Astrocyte (in vitro differentiated cells and primary cell): ENCODE measurements around the gene MLH1. TPM values are rescaled to one million over a fixed set of nuclear protein-coding genes. Genes with fewer than 3 reads are reported as not detected.

Experiments
- DNase-seq: peaks from one replicate; pipeline ENCODE4 v3.0.0-alpha.2; 2010; ENCODE audit warnings: low read depth
- FAIRE-seq: peaks from 2 replicates; lab custom pipeline; 2011; peaks lifted over from hg19 to GRCh38; lab: Jason Lieb, UNC
- H2AFZ ChIP-seq: 2 replicates; pipeline ENCODE4 v1.6.0; 2012; ENCODE audit warnings: low read depth, low read length, inconsistent platforms
- H3K27ac ChIP-seq: 2 replicates; pipeline ENCODE4 v1.5.1; 2011; ENCODE audit warnings: low read depth, low read length, inconsistent platforms
- H3K27me3 ChIP-seq: 2 replicates; pipeline ENCODE4 v1.6.0; 2011; ENCODE audit warnings: low read length, inconsistent platforms; ENCODE audit not compliant: insufficient read depth
- H3K36me3 ChIP-seq: 2 replicates; pipeline ENCODE4 v1.5.1; 2011; ENCODE audit warnings: low read length, inconsistent platforms; ENCODE audit not compliant: insufficient read depth
- H3K4me1 ChIP-seq: 2 replicates; pipeline ENCODE4 v1.5.1; 2011; ENCODE audit warnings: low read length, inconsistent platforms; ENCODE audit not compliant: insufficient read depth
- H3K4me2 ChIP-seq: 2 replicates; pipeline ENCODE4 v1.6.0; 2012; ENCODE audit warnings: low read length, inconsistent platforms
- H3K4me3 ChIP-seq: 2 replicates; pipeline ENCODE4 v1.5.1; 2011; ENCODE audit warnings: low read depth, mild to moderate bottlenecking, low read length, inconsistent platforms; ENCODE audit not compliant: insufficient read depth
- H3K79me2 ChIP-seq: 2 replicates; pipeline ENCODE4 v1.6.0; 2012; ENCODE audit warnings: mild to moderate bottlenecking, low read length, inconsistent platforms; ENCODE audit not compliant: insufficient read depth
- H3K9ac ChIP-seq: 2 replicates; pipeline ENCODE4 v1.6.0; 2012; ENCODE audit warnings: mild to moderate bottlenecking, low read length, inconsistent platforms
- H3K9me3 ChIP-seq: 2 replicates; pipeline ENCODE4 v1.5.1; 2012; ENCODE audit warnings: low read depth, mild to moderate bottlenecking, low read length, inconsistent platforms; ENCODE audit not compliant: insufficient read depth
- H4K20me1 ChIP-seq: 2 replicates; pipeline ENCODE4 v1.6.0; 2012; ENCODE audit warnings: low read length, inconsistent platforms; ENCODE audit not compliant: insufficient read depth
- H3K27ac Mint-ChIP-seq: one replicate; pipeline ENCODE4 v1.8.0; 2021; ENCODE audit warnings: mild to moderate bottlenecking, mixed read lengths; ENCODE audit not compliant: unreplicated experiment
- H3K27me3 Mint-ChIP-seq: one replicate; pipeline ENCODE4 v1.8.0; 2021; ENCODE audit warnings: low read depth, mixed read lengths; ENCODE audit not compliant: unreplicated experiment
- H3K36me3 Mint-ChIP-seq: one replicate; pipeline ENCODE4 v1.8.0; 2021; ENCODE audit warnings: low read depth, mixed read lengths; ENCODE audit not compliant: unreplicated experiment
- H3K4me1 Mint-ChIP-seq: one replicate; pipeline ENCODE4 v1.8.0; 2021; ENCODE audit warnings: low read depth, mixed read lengths; ENCODE audit not compliant: unreplicated experiment
- H3K4me3 Mint-ChIP-seq: one replicate; pipeline ENCODE4 v1.8.0; 2021; ENCODE audit warnings: mild to moderate bottlenecking, moderate library complexity, mixed read lengths; ENCODE audit not compliant: unreplicated experiment
- H3K9me3 Mint-ChIP-seq: one replicate; pipeline ENCODE4 v1.8.0; 2021; ENCODE audit warnings: mild to moderate bottlenecking, mixed read lengths; ENCODE audit not compliant: unreplicated experiment
- EZH2 ChIP-seq: IDR thresholded peaks from 2 replicates; pipeline ENCODE4 v1.6.1; 2012; ENCODE audit warnings: mild to moderate bottlenecking, low read length, inconsistent platforms; ENCODE audit not compliant: insufficient read depth
- total RNA-seq: library from RNA; stranded (reverse); gene quantifications from 2 replicates; pipeline ENCODE4 v1.2.1, GENCODE V29; 2021
- TF ChIP-seq, protein P1 (sequence below): IDR thresholded peaks from 2 replicates; pipeline ENCODE4 v1.5.1; 2011; ENCODE audit warnings: low read depth, mild to moderate bottlenecking, inconsistent platforms, low read length, moderate library complexity; ENCODE audit not compliant: insufficient read depth

The MLH1 gene
- total RNA-seq, 1 donor from 2014 or later, result 32.0 TPM

DNA sequence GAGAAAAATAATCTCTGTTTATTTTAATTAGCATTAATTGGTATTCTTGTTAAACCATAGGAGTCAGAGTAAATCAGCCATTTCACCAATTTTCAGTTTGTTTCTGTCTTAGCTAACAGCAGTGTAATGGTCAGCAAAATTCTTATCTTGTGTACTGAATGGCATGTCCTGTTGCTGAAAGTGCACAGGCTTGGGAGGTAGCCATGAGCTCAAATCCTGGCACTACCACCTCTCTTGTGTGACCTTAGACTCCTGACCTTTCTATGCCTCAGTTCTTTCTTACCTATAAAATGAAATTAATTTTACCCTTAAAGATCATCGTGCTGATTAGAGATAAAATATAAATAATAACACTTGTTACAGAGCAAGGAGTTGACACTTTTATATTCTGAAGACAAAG lies 35.8 kb downstream of the MLH1 start:
- no peak overlapping the region for H3K9ac ChIP-seq
- Mint-ChIP-seq H3K36me3 (peaks cover 33% of the 10 kb centered on the region), H3K27ac (no peak overlapping the region), H3K9me3 (no peaks in the 10 kb centered on the region), H3K4me1 (peaks cover 14% of the 10 kb centered on the region), H3K4me3 (no peak overlapping the region), H3K27me3 (no peaks in the 10 kb centered on the region)
- no peaks in the 10 kb centered on the region for H3K4me1 ChIP-seq
- DNase-seq (no peak), FAIRE-seq (no peak)
- no peak overlapping the region for H3K27ac ChIP-seq
- no peak overlapping the region for H2AFZ ChIP-seq
- TF ChIP-seq EZH2, result no peak
- TF ChIP-seq, protein P1, sequence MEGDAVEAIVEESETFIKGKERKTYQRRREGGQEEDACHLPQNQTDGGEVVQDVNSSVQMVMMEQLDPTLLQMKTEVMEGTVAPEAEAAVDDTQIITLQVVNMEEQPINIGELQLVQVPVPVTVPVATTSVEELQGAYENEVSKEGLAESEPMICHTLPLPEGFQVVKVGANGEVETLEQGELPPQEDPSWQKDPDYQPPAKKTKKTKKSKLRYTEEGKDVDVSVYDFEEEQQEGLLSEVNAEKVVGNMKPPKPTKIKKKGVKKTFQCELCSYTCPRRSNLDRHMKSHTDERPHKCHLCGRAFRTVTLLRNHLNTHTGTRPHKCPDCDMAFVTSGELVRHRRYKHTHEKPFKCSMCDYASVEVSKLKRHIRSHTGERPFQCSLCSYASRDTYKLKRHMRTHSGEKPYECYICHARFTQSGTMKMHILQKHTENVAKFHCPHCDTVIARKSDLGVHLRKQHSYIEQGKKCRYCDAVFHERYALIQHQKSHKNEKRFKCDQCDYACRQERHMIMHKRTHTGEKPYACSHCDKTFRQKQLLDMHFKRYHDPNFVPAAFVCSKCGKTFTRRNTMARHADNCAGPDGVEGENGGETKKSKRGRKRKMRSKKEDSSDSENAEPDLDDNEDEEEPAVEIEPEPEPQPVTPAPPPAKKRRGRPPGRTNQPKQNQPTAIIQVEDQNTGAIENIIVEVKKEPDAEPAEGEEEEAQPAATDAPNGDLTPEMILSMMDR, result no peak
- H3K4me3 ChIP-seq, result no peak overlapping the region
- H3K36me3 ChIP-seq, result peaks cover 49% of the 10 kb centered on the region
- H4K20me1 ChIP-seq, result peaks cover 5% of the 10 kb centered on the region
- no peaks in the 10 kb centered on the region for H3K27me3 ChIP-seq
- H3K79me2 ChIP-seq, result no peaks in the 10 kb centered on the region
- H3K9me3 ChIP-seq, result no peaks in the 10 kb centered on the region
- H3K4me2 ChIP-seq, result no peak overlapping the region

DNA sequence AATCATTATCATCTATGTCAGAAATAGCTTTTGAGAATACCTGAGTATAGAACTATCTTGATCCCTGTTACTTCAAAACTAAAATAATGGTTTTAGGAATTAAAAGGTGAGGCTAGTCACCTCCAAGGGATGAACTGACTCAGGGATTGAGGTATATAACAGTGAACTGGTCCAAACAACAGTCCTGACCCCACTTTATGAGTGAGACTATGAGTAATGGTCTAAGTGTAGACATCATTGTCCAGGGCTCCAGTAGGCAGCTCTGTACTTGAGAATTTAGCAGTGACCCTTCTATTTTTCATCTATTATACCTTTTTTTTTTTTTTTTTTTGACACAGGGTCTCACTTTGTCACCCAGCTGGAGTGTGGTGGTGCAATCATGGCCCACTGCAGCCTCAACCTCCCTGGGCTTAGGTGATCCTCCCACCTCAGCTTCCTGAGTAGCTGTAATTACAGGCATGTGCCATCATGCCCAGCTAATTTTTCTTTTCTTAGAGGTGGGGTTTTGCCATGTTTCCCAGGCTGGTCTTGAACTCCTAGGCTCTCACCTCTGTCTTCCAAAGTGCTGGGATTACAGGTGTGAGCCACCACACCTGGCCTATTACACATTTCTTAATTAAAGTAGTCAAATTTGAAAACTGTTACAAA lies 36.3 kb downstream of the MLH1 start:
- H3K27ac ChIP-seq, result no peak overlapping the region
- H2AFZ ChIP-seq, result no peak overlapping the region
- H3K4me1 Mint-ChIP-seq, result peaks cover 14% of the 10 kb centered on the region
- H3K27me3 ChIP-seq, result no peaks in the 10 kb centered on the region
- H3K36me3 Mint-ChIP-seq, result peaks cover 32% of the 10 kb centered on the region
- FAIRE-seq, result no peak
- no peak overlapping the region for H3K27ac Mint-ChIP-seq
- H3K4me3 Mint-ChIP-seq, result no peak overlapping the region
- H3K27me3 Mint-ChIP-seq, result no peaks in the 10 kb centered on the region
- H3K9me3 ChIP-seq, result no peaks in the 10 kb centered on the region
- no peak overlapping the region for H3K9ac ChIP-seq
- no peaks in the 10 kb centered on the region for H3K9me3 Mint-ChIP-seq
- H3K4me3 ChIP-seq, result no peak overlapping the region
- no peaks in the 10 kb centered on the region for H3K79me2 ChIP-seq
- H3K36me3 ChIP-seq, result peaks cover 49% of the 10 kb centered on the region
- H3K4me1 ChIP-seq, result no peaks in the 10 kb centered on the region
- TF ChIP-seq EZH2, result no peak
- TF ChIP-seq, protein P1, result no peak
- H3K4me2 ChIP-seq, result no peak overlapping the region
- H4K20me1 ChIP-seq, result peaks cover 5% of the 10 kb centered on the region
- DNase-seq, result no peak

DNA sequence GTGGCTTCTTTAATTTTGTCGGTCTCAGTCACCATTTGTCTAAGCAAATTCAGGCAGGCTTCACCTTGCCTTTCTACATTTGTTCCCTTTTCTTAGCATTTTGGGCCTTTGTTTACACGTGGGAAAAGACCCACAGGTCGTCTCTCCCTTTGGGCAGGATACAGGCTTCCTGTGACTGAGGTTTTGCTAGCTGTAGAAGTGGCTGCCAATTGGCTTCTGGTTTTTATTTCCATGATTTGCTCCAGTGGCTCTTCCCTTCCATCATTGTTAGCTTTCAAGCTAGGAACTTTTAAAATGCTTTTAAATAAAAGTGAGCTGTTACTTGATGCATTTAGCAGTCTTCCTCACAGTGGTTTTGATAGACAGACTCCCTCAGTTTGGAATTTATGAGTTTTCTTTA lies 37.3 kb downstream of the MLH1 start:
- H3K36me3 Mint-ChIP-seq, result peaks cover 36% of the 10 kb centered on the region
- Histone ChIP-seq H3K4me3 (no peak overlapping the region), H3K27ac (no peak overlapping the region), H4K20me1 (peaks cover 5% of the 10 kb centered on the region), H3K9me3 (peaks cover under 1% of the 10 kb centered on the region), H3K4me2 (no peak overlapping the region), H3K79me2 (no peaks in the 10 kb centered on the region), H2AFZ (no peak overlapping the region), H3K27me3 (no peaks in the 10 kb centered on the region), H3K36me3 (peaks cover 52% of the 10 kb centered on the region), H3K9ac (no peak overlapping the region), H3K4me1 (no peaks in the 10 kb centered on the region)
- H3K9me3 Mint-ChIP-seq, result peaks cover 4% of the 10 kb centered on the region
- FAIRE-seq (no peak), DNase-seq (no peak)
- peaks cover 14% of the 10 kb centered on the region for H3K4me1 Mint-ChIP-seq
- TF ChIP-seq, protein P1, result no peak
- TF ChIP-seq EZH2, result no peak
- H3K27me3 Mint-ChIP-seq, result no peaks in the 10 kb centered on the region
- H3K27ac Mint-ChIP-seq, result no peak overlapping the region
- no peak overlapping the region for H3K4me3 Mint-ChIP-seq
